OCI-LY7 (cell line): ENCODE results near the gene ADAT2.

Source experiments
- EZH2phosphoT487 ChIP-seq: fragments of 200-600 bp; sonication (generic); IDR thresholded peaks from 2 replicates; pipeline ENCODE4 v1.6.1; 2018; ENCODE audit warnings: low read depth, borderline replicate concordance, mild to moderate bottlenecking, mixed run types, antibody characterized with exemption, low read length, moderate library complexity, mixed read lengths
- TF ChIP-seq, protein P1 (sequence below): fragments of 200-600 bp; sonication (generic); conservative IDR thresholded peaks from 2 replicates; pipeline ENCODE4 v1.5.1; 2014; ENCODE audit warnings: mild to moderate bottlenecking, antibody characterized with exemption, low read length, moderate library complexity, mixed read lengths

DNA sequence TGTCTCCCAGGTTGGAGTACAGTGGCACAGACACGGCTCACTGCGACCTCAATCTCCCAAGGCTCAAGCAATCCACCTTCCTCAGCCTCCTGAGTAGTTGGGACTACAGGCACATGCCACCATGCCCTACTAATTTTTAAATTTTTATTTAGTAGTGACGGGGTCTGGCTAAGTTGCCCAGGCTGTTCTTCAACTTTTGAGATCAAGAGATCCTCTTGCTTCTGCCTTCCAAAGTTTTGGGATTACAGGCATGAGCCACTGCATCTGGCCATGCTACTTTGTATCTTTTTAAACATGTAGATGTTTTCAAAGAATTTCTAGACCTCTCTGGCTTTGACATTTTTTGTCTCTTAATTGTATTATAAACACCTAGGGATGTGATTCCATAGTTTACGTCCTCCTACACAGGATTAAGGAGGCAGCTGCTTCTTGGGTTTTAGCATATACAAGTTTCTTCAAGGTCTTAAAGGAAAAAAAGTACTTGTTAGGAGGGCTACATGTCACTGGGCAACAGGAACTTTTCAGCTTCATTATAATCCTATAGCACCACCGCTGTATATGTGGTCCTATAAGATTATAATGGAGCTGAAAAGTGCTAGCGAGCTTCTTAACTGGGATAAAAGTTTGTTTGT is 1.3 kb downstream of the ADAT2 start:
- TF ChIP-seq, protein P1, sequence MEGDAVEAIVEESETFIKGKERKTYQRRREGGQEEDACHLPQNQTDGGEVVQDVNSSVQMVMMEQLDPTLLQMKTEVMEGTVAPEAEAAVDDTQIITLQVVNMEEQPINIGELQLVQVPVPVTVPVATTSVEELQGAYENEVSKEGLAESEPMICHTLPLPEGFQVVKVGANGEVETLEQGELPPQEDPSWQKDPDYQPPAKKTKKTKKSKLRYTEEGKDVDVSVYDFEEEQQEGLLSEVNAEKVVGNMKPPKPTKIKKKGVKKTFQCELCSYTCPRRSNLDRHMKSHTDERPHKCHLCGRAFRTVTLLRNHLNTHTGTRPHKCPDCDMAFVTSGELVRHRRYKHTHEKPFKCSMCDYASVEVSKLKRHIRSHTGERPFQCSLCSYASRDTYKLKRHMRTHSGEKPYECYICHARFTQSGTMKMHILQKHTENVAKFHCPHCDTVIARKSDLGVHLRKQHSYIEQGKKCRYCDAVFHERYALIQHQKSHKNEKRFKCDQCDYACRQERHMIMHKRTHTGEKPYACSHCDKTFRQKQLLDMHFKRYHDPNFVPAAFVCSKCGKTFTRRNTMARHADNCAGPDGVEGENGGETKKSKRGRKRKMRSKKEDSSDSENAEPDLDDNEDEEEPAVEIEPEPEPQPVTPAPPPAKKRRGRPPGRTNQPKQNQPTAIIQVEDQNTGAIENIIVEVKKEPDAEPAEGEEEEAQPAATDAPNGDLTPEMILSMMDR: no peak
- TF ChIP-seq EZH2phosphoT487: no peak
